Activated CD4-positive, alpha-beta T cell treated with anti-CD3 and anti-CD28 coated beads for 1 hour (primary cell): ENCODE data around the gene TRIM29.
"Not testable (repeated sequence)": the region's sequence is repeated elsewhere in the genome, so short reads cannot be mapped to it uniquely, and the experiment has no call there.

ENCODE experiments used
- DNase-seq: peaks from one replicate; pipeline ENCODE4 v3.0.0-alpha.2; 2020

Gene TRIM29

GRCh38 chr11:120172054-120172911, 34.4 kb upstream of the TRIM29 start:
- no peak for DNase-seq

DNA sequence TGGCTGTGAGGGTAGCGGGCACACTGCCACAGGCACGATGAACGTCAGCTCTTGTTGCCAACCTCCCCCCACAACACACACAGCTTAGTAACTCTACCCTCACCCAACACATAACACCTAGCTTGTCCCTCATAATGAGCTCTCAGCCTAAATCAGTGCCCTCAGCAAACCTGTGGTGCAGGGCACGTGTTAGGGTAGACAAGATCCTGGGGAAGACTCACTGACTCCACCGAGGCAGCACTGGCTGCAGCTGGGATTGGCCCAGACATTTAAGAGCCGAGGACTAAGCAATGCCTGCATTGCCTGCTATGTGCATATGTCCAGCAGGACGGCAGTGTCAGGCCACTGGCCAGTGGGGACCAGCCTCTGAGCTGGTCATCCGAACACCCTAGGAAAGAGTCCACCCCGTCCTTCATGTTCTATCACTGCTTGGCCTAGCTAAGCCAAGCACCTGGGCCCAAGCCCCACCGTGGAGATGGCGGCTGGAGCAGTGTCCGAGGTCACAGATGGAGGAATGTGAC, 32.9 kb upstream of the TRIM29 start:
- DNase-seq: peak; percentile 2

GRCh38 chr11:120169981-120170698, 32.2 kb upstream of the TRIM29 start:
- DNase-seq: peak; percentile 5

DNA sequence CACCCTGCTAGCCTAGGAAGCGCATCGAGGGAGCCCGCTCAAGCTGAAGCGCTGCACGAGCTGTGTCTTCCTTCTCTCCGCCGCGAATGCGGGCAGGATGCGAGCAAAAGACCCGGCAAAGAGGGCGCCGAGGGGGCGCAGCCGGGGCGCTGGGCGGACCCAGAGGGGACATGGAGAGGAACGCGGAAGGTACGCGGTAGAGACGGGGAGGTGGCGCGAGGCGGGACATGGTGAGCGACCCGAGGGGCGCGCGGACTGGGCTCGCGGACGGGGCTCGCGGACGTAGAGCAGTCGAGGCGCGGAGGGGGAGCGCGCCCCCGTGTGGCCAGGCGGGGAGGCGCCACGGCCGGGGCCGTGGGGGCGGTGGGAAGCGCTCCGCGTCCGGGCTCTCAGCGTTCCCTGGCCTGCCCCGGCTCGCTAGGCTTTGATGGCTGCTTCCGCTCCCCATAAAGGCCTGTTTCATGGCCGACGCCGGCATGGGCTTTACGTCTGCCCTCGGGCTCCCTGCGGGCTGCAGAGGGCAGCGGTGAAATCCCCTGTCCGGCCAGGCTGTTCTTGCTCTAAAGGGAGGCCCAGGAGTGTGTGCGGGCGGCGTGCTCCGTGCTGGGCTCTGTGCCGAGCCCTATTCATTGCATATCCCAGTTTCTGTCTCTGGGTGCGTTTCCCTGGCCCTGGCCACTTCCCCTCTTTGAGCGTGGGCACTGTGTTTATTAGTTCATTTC, 31.2 kb upstream of the TRIM29 start:
- DNase-seq: peak; percentile 21

DNA sequence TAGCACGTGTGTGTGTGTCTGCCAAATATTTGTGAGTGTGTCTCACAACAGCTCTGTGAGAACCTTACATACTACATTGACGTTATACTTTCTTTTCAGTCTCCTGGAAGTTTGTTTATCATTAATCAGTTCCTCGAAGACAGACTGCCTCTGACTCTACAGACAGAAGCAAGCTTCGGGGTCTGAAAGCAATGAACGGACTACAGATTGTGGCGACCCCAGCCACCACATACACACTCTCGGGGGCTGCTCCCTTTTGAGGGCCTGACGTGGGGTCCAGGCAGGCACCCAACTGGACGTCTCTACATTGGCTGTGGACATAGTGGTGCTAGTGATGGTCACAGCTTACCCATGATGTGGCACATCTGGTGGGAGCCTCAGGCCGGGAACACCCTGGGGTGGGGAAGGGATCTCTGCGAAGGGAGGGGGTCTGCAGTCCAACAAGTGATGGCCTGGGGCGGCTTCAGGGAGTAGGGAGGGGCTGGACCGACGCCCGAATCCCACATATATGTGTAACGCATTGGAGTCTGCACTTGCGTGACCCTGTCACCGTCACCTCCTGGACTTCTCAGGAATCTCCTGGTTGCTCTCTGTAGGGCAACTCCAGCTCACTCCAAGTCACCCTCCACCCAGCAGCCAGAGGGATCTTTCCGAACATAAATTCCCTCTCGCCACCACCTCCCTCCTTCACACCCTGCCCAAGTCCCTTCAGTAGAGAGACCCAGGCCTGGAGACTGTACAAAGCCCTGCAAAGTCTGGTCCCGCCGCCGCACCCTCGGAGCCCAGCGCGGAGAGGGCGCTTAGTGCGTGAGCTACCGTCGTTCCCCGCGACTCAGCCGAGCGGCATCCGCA, 30.4 kb upstream of the TRIM29 start:
- no peak for DNase-seq

GRCh38 chr11:120167659-120168058, 29.7 kb upstream of the TRIM29 start:
- no peak for DNase-seq

GRCh38 chr11:120160436-120160835, 22.5 kb upstream of the TRIM29 start:
- DNase-seq: no peak

GRCh38 chr11:120153221-120153620, 15.3 kb upstream of the TRIM29 start:
- DNase-seq: no peak

- DNase-seq: no peak
Measured at GRCh38 chr11:120151536-120151935, 13.6 kb upstream of the TRIM29 start.

GRCh38 chr11:120149246-120149645, 11.3 kb upstream of the TRIM29 start:
- no peak for DNase-seq

DNA sequence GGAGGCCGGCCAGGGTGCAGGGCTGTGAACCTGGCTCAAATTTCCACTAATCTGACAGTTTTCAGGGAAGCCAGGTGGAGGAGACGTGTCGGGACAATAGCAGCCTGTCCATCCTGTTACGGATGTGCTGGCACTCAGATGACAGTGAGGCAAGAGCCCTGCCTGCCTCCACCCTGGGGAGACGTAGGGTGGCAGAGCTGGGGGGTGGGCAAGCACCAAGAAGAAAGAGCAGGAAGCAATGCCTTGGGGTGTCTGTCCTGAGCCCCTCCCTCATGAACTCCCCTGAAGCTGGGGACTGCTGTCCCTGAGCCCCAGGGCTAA, 10.0 kb upstream of the TRIM29 start:
- no peak for DNase-seq

DNA sequence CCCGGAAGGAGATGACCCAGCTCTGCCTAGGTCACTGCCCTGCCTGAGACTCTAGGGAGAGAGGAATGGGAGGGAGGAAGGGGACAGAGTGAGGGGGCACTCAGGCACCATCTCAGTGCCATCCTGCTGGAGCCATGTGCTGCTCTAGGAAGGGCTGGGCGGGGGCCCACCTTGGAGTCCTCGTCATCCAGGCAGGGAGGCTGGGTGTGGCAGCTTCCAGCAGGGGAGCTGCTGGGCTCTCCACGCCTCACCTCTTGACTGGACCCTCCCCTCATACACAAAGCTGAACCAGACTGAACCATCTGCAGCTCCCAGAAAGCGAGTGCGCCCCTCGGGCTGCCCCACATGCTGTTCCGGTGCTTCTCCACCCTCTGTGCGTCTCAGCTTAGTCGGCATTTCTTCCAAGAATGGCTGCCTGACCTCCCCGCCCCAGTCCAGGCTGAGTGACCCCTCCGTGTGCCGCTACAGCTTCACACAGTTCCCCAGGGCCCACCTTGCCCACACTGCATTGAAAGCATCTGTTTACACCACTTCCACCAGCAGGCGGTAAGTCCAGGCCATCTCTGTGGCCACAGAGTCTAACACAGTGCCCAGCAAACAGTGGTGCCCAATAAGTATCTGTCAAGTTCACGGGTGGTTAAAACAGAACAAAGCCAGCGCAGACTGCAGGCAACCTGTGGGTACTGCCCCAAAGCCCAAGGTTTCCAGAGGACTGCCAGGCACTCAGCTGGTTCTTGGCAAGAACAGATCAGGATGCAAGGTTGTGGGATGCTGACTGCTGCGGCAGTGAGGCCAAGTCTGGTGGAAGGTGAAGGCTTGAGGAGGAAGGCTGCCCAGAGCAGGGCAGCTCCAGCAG, 9.4 kb upstream of the TRIM29 start:
- DNase-seq: no peak

GRCh38 chr11:120146413-120147093, 8.6 kb upstream of the TRIM29 start:
- DNase-seq: no peak

DNA sequence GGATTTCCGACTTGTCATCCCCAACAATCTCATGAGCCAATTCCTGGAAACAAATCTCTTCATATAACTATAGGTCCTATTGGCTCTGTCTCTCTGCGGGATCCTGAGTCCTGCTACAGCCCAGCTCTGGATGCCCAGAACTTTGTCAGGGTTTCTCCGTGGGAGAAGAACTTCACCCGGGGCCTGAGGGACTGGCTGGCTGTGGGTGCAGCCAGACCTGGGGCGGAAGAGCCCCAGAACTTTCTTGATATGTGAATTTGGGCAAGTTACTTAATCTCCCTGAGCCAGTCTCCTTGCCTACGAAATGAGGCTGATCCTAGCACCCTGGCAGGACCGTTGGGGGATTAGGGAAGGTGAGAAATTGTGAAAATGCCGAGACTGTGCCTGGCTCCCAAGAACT, 6.6 kb upstream of the TRIM29 start:
- DNase-seq: no peak

DNA sequence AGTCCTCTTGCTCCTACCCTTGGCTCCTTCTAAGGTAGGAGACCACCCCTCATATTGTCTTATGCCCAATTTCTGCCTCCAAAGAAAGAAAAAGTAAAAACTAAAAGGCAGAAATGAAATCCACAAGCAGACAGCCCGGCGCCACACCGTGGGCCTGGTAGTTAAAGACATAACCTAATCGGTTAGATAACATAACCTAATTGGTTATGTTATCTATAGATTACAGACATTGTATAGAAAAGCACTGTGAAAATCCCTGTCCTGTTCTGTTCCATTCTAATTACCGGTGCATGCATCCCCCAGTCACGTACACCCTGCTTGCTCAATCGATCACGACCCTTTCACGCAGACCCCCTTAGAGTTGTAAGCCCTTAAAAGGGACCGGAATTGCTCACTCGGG, 5.6 kb upstream of the TRIM29 start:
- not testable (repeated sequence) for DNase-seq

DNA sequence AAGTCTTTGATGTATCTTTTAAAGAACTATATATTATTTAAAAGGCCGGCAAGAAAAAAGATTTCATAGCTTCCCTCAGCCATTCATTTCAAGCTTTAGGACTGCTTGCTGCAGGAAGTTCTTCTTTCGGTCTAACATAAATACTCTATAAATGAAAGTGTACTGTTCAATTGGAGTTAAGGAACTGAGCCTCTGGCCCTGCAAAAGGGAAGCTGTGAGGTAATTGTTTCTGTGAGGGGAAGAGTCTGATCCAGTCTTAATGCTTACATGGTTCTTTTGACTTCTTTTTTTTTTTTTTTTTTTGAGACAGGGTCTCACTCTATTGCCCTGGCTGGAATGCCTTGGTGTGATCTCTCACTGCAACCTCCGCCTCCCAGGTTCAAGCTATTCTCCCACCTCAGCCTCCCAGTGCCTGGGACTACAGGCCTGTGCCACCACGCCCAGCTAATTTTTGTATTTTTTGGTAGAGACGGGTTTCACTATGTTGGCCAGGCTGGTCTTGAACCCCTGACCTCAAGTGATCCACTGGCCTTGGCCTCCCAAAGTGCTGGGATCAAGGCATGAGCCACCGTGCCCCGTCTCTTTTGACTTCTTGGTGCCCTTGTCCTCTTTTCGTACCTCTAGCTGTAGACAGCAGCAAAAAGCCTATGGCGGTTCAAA, 4.7 kb upstream of the TRIM29 start:
- no peak for DNase-seq

DNA sequence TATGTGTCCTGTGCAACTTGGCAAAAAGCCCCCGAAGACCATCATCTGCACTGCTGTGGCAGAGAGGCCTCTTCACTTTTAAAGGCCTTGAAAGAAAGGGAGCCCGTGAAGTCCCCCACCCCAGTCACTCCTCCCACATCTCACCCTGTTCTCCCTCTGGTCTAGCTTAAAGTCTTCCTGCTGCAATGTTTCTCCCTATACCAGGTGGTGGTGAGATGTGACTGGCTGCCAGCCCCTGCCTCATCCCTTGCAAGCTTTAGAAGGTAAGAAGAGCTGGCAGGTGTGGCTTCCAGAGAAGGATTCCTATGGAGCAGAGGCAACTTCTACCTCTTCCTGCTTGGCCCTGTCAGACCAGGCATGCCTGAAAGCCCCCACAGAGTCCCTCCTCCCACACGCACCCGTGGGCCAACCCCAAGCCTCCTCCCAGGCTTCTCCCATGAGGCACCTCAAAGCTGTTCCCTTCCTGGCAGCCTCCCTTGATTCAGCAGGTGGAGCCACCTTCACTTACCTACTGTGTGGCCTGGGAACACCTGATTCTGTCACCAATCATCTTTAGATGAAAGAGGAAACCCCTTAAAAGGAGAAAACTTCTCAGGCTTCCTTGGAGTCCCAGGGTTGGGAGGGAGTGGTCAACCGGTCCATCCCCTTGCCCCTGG, 4.0 kb upstream of the TRIM29 start:
- DNase-seq: no peak

GRCh38 chr11:120141113-120141767, 3.3 kb upstream of the TRIM29 start:
- DNase-seq: no peak
